ENCODE data around the gene CACHD1. TPM values are rescaled to one million over a fixed set of nuclear protein-coding genes. Genes with fewer than 3 reads are reported as not detected.

Gene CACHD1
- total RNA-seq, 1 donor from 2014 or later, result 41.0 TPM

- Mint-ChIP-seq H3K27me3 (ENCODE audit: low read depth) (no peaks in the 10 kb centered on the region), H3K4me1 (peaks cover 70% of the 10 kb centered on the region), H3K27ac (ENCODE audit: unreplicated experiment) (peak overlapping the region; percentile 76), H3K4me3 (peak overlapping the region; percentile 31), H3K36me3 (ENCODE audit: low read depth) (no peaks in the 10 kb centered on the region), H3K9me3 (no peaks in the 10 kb centered on the region)
- no peak for DNase-seq (ENCODE audit: low read depth, low spot score)
- TF ChIP-seq, protein P1, sequence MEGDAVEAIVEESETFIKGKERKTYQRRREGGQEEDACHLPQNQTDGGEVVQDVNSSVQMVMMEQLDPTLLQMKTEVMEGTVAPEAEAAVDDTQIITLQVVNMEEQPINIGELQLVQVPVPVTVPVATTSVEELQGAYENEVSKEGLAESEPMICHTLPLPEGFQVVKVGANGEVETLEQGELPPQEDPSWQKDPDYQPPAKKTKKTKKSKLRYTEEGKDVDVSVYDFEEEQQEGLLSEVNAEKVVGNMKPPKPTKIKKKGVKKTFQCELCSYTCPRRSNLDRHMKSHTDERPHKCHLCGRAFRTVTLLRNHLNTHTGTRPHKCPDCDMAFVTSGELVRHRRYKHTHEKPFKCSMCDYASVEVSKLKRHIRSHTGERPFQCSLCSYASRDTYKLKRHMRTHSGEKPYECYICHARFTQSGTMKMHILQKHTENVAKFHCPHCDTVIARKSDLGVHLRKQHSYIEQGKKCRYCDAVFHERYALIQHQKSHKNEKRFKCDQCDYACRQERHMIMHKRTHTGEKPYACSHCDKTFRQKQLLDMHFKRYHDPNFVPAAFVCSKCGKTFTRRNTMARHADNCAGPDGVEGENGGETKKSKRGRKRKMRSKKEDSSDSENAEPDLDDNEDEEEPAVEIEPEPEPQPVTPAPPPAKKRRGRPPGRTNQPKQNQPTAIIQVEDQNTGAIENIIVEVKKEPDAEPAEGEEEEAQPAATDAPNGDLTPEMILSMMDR (conservative IDR thresholded peaks at IDR 0.05), result no peak
These were observed 70.4 kb downstream of the CACHD1 start for GRCh38 chr1:64540265-64540791.

- H3K4me3 Mint-ChIP-seq, result no peak overlapping the region
- TF ChIP-seq, protein P1 (conservative IDR thresholded peaks at IDR 0.05), result no peak
- H3K36me3 Mint-ChIP-seq (ENCODE audit: low read depth), result no peaks in the 10 kb centered on the region
- no peaks in the 10 kb centered on the region for H3K27me3 Mint-ChIP-seq (ENCODE audit: low read depth)
- DNase-seq (ENCODE audit: low read depth, low spot score), result no peak
- H3K27ac Mint-ChIP-seq (ENCODE audit: unreplicated experiment), result no peak overlapping the region
- H3K9me3 Mint-ChIP-seq, result no peaks in the 10 kb centered on the region
- peaks cover 71% of the 10 kb centered on the region for H3K4me1 Mint-ChIP-seq
These were observed 72.2 kb downstream of the CACHD1 start for GRCh38 chr1:64542118-64542517.

- no peak overlapping the region for H3K27ac Mint-ChIP-seq (ENCODE audit: unreplicated experiment)
- H3K4me3 Mint-ChIP-seq, result no peak overlapping the region
- H3K27me3 Mint-ChIP-seq (ENCODE audit: low read depth), result no peaks in the 10 kb centered on the region
- no peak for DNase-seq (ENCODE audit: low read depth, low spot score)
- H3K4me1 Mint-ChIP-seq, result peaks cover 59% of the 10 kb centered on the region
- H3K9me3 Mint-ChIP-seq, result no peaks in the 10 kb centered on the region
- no peaks in the 10 kb centered on the region for H3K36me3 Mint-ChIP-seq (ENCODE audit: low read depth)
- TF ChIP-seq, protein P1 (conservative IDR thresholded peaks at IDR 0.05), result no peak
These were observed 73.9 kb downstream of the CACHD1 start for GRCh38 chr1:64543831-64544230.

DNA sequence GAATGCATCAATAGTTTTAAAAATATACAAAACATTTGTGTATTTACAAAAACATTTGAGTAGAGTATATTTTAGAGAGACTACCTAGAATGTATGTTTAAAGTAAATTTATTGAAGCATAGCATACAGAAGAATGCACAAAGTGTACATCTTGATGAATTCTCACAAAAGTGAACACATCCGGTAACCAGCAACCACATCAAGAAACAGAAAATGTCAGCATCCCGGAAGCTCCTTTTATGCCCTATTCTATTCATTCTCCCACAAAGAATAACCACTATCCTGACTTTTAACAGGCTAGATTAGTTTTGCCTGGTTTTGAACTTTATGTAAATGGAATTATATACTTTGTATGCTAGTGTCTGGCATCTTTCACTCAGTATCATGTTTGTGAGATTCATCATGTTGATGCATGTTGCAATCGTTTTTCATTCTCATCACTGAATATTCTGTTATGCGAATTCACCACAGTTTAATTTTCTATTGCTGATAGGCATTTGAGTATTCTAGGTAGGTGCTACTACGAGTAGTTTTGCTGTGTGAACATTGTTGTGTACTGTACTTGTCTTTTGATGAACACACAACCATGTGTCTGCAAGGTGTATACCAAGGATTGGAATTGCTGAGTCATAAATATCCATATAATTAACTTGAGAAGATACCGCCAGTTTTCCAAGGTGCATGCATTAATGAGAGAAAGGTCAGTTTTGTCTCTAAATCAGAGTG is 75.4 kb downstream of the CACHD1 start:
- Mint-ChIP-seq H3K27me3 (ENCODE audit: low read depth) (no peaks in the 10 kb centered on the region), H3K9me3 (no peaks in the 10 kb centered on the region), H3K4me1 (peaks cover 45% of the 10 kb centered on the region), H3K36me3 (ENCODE audit: low read depth) (no peaks in the 10 kb centered on the region), H3K4me3 (no peak overlapping the region), H3K27ac (ENCODE audit: unreplicated experiment) (no peak overlapping the region)
- no peak for DNase-seq (ENCODE audit: low read depth, low spot score)
- TF ChIP-seq, protein P1 (conservative IDR thresholded peaks at IDR 0.05), result no peak

DNA sequence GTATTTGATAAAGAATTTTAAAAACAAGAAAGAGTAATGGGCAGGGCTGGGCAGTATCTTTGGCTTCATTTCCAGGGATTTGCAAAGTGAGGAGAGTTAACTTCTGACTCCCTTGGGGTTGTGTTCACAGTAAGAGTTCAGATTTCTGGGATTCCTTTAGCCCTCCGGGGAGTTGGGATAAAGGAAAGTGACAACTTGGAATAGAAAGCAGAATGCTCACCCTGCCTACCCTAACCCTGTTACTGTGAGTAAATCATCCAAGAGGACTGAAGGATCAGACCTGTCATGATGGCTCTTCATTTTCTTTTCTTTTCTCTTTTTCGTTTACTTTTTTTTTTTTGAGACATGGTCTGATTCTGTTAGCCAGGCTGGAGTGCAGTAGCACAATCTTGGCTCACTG is 76.1 kb downstream of the CACHD1 start:
- Mint-ChIP-seq H3K36me3 (ENCODE audit: low read depth) (no peaks in the 10 kb centered on the region), H3K4me3 (no peak overlapping the region), H3K27ac (ENCODE audit: unreplicated experiment) (peak overlapping the region; percentile 92), H3K27me3 (ENCODE audit: low read depth) (no peaks in the 10 kb centered on the region), H3K9me3 (no peaks in the 10 kb centered on the region), H3K4me1 (peaks cover 37% of the 10 kb centered on the region)
- TF ChIP-seq, protein P1 (conservative IDR thresholded peaks at IDR 0.05), result no peak
- DNase-seq (ENCODE audit: low read depth, low spot score), result no peak

Measured in neural crest cell (in vitro differentiated cells).